ENCODE data around the gene SERPINF2.

DNA sequence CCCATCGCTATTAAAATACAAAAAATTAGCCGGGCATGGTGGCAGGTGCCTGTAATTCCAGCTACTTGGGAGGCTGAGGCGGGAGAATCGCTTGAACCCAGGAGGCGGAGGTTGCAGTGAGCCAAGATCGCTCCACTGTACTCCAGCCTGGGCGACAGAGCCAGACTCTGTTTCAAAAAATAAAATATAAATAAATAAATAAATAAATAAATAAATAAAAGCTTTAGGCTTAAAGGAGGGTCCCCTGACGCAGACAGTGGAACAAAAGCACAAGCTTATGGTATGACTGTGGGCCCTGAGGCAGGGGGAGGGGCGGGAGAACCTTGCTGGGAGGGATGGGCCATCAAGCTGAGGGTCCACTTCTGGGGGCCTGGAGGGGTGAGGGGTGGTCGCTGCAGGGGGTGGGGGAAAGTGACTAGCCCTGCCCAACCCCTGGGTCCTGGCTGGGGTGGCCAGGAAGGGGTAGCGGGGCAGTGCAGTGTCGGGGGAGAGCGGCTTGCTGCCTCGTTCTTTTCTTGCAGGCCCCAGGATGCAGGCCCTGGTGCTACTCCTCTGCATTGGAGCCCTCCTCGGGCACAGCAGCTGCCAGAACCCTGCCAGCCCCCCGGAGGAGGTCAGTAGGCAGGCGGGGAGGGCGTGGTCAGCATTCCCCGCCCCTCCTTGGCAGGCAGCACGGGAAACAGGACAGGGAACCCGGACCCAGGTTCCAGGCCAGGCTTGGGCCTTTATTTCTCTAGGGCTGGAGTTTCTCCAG, 23.9 kb downstream of the SERPINF2 start:
- TF ChIP-seq, protein P1, sequence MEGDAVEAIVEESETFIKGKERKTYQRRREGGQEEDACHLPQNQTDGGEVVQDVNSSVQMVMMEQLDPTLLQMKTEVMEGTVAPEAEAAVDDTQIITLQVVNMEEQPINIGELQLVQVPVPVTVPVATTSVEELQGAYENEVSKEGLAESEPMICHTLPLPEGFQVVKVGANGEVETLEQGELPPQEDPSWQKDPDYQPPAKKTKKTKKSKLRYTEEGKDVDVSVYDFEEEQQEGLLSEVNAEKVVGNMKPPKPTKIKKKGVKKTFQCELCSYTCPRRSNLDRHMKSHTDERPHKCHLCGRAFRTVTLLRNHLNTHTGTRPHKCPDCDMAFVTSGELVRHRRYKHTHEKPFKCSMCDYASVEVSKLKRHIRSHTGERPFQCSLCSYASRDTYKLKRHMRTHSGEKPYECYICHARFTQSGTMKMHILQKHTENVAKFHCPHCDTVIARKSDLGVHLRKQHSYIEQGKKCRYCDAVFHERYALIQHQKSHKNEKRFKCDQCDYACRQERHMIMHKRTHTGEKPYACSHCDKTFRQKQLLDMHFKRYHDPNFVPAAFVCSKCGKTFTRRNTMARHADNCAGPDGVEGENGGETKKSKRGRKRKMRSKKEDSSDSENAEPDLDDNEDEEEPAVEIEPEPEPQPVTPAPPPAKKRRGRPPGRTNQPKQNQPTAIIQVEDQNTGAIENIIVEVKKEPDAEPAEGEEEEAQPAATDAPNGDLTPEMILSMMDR (IDR thresholded peaks at IDR 0.05; ENCODE audit: low read length), result no peak
- no peak for TF ChIP-seq EZH2 (IDR thresholded peaks at IDR 0.05; ENCODE audit: borderline replicate concordance, low read length)
